ENCODE measurements around the gene CACNA1D. TPM values are rescaled to one million over a fixed set of nuclear protein-coding genes. Genes with fewer than 3 reads are reported as not detected.
A peak's percentile ranks its signal among the peaks of the same experiment; 100 is the strongest.

The CACNA1D gene
- total and polyA plus RNA-seq, 2 experiments from 2014 or later = 41.0 to 159 TPM

GRCh38 chr3:53812434-53812833 is 318.0 kb downstream of the CACNA1D start:
- H3K4me3 ChIP-seq = no peak overlapping the region
- DNase-seq (ENCODE audit: low read depth in 1 of 2, low spot score in 1 of 2) = no peak

GRCh38 chr3:53813229-53813628 is 318.8 kb downstream of the CACNA1D start:
- no peaks in the 10 kb centered on the region for H3K9me3 ChIP-seq (ENCODE audit: low read depth)
- H3K4me3 ChIP-seq = no peak overlapping the region
- no peaks in the 10 kb centered on the region for H3K27me3 ChIP-seq
- no peak for DNase-seq (ENCODE audit: low read depth in 1 of 2, low spot score in 1 of 2)
- TF ChIP-seq CTCF (IDR thresholded peaks at IDR 0.05; ENCODE audit: low read depth, low read length) = no peak
- H3K36me3 ChIP-seq = peaks cover 54% of the 10 kb centered on the region
- no peaks in the 10 kb centered on the region for H3K4me1 ChIP-seq (ENCODE audit: low read depth)
- no peak overlapping the region for H3K27ac ChIP-seq

More at GRCh38 chr3:53812434-53812833, 318.0 kb downstream of the CACNA1D start:
- peaks cover 5% of the 10 kb centered on the region for H3K4me1 ChIP-seq (ENCODE audit: low read depth)
- peaks cover 49% of the 10 kb centered on the region for H3K36me3 ChIP-seq
- no peaks in the 10 kb centered on the region for H3K9me3 ChIP-seq (ENCODE audit: low read depth)
- no peaks in the 10 kb centered on the region for H3K27me3 ChIP-seq
- peak; percentile 2 for TF ChIP-seq CTCF (IDR thresholded peaks at IDR 0.05; ENCODE audit: low read depth, low read length)
- no peak overlapping the region for H3K27ac ChIP-seq

- H3K36me3 ChIP-seq = peaks cover 51% of the 10 kb centered on the region
- no peak for TF ChIP-seq CTCF (IDR thresholded peaks at IDR 0.05; ENCODE audit: low read depth, low read length)
- H3K27ac ChIP-seq = no peak overlapping the region
- no peak for DNase-seq (ENCODE audit: low read depth in 1 of 2, low spot score in 1 of 2)
- no peaks in the 10 kb centered on the region for H3K4me1 ChIP-seq (ENCODE audit: low read depth)
- no peak overlapping the region for H3K4me3 ChIP-seq
- H3K27me3 ChIP-seq = no peaks in the 10 kb centered on the region
- H3K9me3 ChIP-seq (ENCODE audit: low read depth) = no peaks in the 10 kb centered on the region
Observed at GRCh38 chr3:53813876-53814275, 319.5 kb downstream of the CACNA1D start.

- no peak overlapping the region for H3K27ac ChIP-seq
- no peak for TF ChIP-seq CTCF (IDR thresholded peaks at IDR 0.05; ENCODE audit: low read depth, low read length)
- DNase-seq (ENCODE audit: low read depth in 1 of 2, low spot score in 1 of 2) = no peak
Observed at GRCh38 chr3:53815067-53815466, 320.7 kb downstream of the CACNA1D start.

GRCh38 chr3:53815651-53816050 is 321.2 kb downstream of the CACNA1D start:
- Histone ChIP-seq H3K4me3 (no peak overlapping the region), H3K4me1 (ENCODE audit: low read depth) (no peaks in the 10 kb centered on the region), H3K36me3 (peaks cover 38% of the 10 kb centered on the region), H3K27ac (no peak overlapping the region), H3K27me3 (no peaks in the 10 kb centered on the region), H3K9me3 (ENCODE audit: low read depth) (no peaks in the 10 kb centered on the region)
- TF ChIP-seq CTCF (IDR thresholded peaks at IDR 0.05; ENCODE audit: low read depth, low read length) = no peak
- no peak for DNase-seq (ENCODE audit: low read depth in 1 of 2, low spot score in 1 of 2)

More at GRCh38 chr3:53815067-53815466, 320.7 kb downstream of the CACNA1D start:
- no peaks in the 10 kb centered on the region for H3K4me1 ChIP-seq (ENCODE audit: low read depth)
- H3K9me3 ChIP-seq (ENCODE audit: low read depth) = no peaks in the 10 kb centered on the region
- H3K4me3 ChIP-seq = no peak overlapping the region
- no peaks in the 10 kb centered on the region for H3K27me3 ChIP-seq
- peaks cover 41% of the 10 kb centered on the region for H3K36me3 ChIP-seq

DNA sequence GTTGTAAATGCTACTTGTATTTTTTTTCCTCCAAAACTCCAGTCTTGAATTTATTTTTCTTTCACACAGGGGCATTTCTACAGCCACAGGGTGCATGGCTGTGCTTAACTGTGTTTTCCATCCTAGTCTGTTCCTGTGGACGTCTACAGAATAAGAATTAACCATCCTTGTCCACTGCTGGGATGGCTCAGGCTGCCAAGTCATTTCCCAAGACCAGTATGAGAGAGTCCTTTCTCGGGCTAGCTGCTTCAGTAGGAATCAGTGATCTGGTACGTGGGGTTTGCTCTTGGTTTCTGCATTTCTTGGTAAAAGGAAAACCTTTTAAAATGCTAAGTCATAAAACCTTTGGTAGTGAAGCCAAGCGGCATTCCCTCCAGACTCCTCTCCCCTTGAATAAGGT is 322.0 kb downstream of the CACNA1D start:
- Histone ChIP-seq H3K36me3 (peaks cover 31% of the 10 kb centered on the region), H3K9me3 (ENCODE audit: low read depth) (no peaks in the 10 kb centered on the region), H3K4me3 (no peak overlapping the region), H3K27ac (no peak overlapping the region), H3K27me3 (no peaks in the 10 kb centered on the region), H3K4me1 (ENCODE audit: low read depth) (no peaks in the 10 kb centered on the region)
- DNase-seq (ENCODE audit: low read depth in 1 of 2, low spot score in 1 of 2) = no peak
- no peak for TF ChIP-seq CTCF (IDR thresholded peaks at IDR 0.05; ENCODE audit: low read depth, low read length)
